ENCODE data around the gene ATF6B.

GRCh38 chr6:32126880-32127279 is 1.2 kb downstream of the ATF6B start:
- TF ChIP-seq POLR2A (IDR thresholded peaks at IDR 0.05) = no peak
- TF ChIP-seq CTCF (IDR thresholded peaks at IDR 0.05) = no peak

Data from right lobe of liver (tissue), 4 donors.